ENCODE results near the gene TRHDE.

Gene TRHDE

GRCh38 chr12:72560003-72560769 is 288.0 kb downstream of the TRHDE start:
- Histone ChIP-seq H3K4me3 (ENCODE audit: low read depth, low read length, poor library complexity, severe bottlenecking) (no peak overlapping the region), H3K4me1 (ENCODE audit: insufficient read depth, low read length, severe bottlenecking) (no peaks in the 10 kb centered on the region), H4K20me1 (ENCODE audit: insufficient read depth, low read length) (no peaks in the 10 kb centered on the region), H3K27ac (ENCODE audit: low read depth, low read length, poor library complexity, severe bottlenecking) (no peak overlapping the region), H3K9me3 (ENCODE audit: low read length) (no peaks in the 10 kb centered on the region), H3K27me3 (ENCODE audit: insufficient read depth, low read length) (no peaks in the 10 kb centered on the region), H3K9ac (ENCODE audit: low read length) (no peak overlapping the region), H3K79me2 (ENCODE audit: insufficient read depth, low read length) (no peaks in the 10 kb centered on the region), H3K9me2 (ENCODE audit: low read depth, low read length) (no peaks in the 10 kb centered on the region), H3K4me2 (ENCODE audit: low read length) (no peak overlapping the region), H3F3A (ENCODE audit: insufficient read depth, low read length) (no peaks in the 10 kb centered on the region), H3K36me3 (ENCODE audit: insufficient read depth, low read length) (no peaks in the 10 kb centered on the region), H2AFZ (ENCODE audit: low read length) (no peak overlapping the region)
- TF ChIP-seq EZH2 (IDR thresholded peaks at IDR 0.05; ENCODE audit: borderline replicate concordance, low read length) (no peak), CTCF (IDR thresholded peaks at IDR 0.05; ENCODE audit: low read length) (no peak)

- no peaks in the 10 kb centered on the region for H3K9me3 ChIP-seq (ENCODE audit: low read length)
- no peak overlapping the region for H3K4me2 ChIP-seq (ENCODE audit: low read length)
- no peak overlapping the region for H3K9ac ChIP-seq (ENCODE audit: low read length)
- H3K36me3 ChIP-seq (ENCODE audit: insufficient read depth, low read length) = no peaks in the 10 kb centered on the region
- TF ChIP-seq CTCF (IDR thresholded peaks at IDR 0.05; ENCODE audit: low read length) = peak; percentile 76
- no peak for TF ChIP-seq EZH2 (IDR thresholded peaks at IDR 0.05; ENCODE audit: borderline replicate concordance, low read length)
- H3K27ac ChIP-seq (ENCODE audit: low read depth, low read length, poor library complexity, severe bottlenecking) = no peak overlapping the region
- H3K27me3 ChIP-seq (ENCODE audit: insufficient read depth, low read length) = no peaks in the 10 kb centered on the region
- no peaks in the 10 kb centered on the region for H3K9me2 ChIP-seq (ENCODE audit: low read depth, low read length)
- H3K79me2 ChIP-seq (ENCODE audit: insufficient read depth, low read length) = no peaks in the 10 kb centered on the region
- no peaks in the 10 kb centered on the region for H3K4me1 ChIP-seq (ENCODE audit: insufficient read depth, low read length, severe bottlenecking)
- H3K4me3 ChIP-seq (ENCODE audit: low read depth, low read length, poor library complexity, severe bottlenecking) = no peak overlapping the region
- H3F3A ChIP-seq (ENCODE audit: insufficient read depth, low read length) = no peaks in the 10 kb centered on the region
- no peak overlapping the region for H2AFZ ChIP-seq (ENCODE audit: low read length)
- H4K20me1 ChIP-seq (ENCODE audit: insufficient read depth, low read length) = no peaks in the 10 kb centered on the region
Measured at GRCh38 chr12:72570601-72571000, 298.4 kb downstream of the TRHDE start.

GRCh38 chr12:72574138-72574537 is 302.0 kb downstream of the TRHDE start:
- Histone ChIP-seq H3K79me2 (ENCODE audit: insufficient read depth, low read length) (no peaks in the 10 kb centered on the region), H3K4me3 (ENCODE audit: low read depth, low read length, poor library complexity, severe bottlenecking) (no peak overlapping the region), H4K20me1 (ENCODE audit: insufficient read depth, low read length) (no peaks in the 10 kb centered on the region), H3F3A (ENCODE audit: insufficient read depth, low read length) (no peaks in the 10 kb centered on the region), H3K4me2 (ENCODE audit: low read length) (no peak overlapping the region), H3K36me3 (ENCODE audit: insufficient read depth, low read length) (no peaks in the 10 kb centered on the region), H3K9me3 (ENCODE audit: low read length) (no peaks in the 10 kb centered on the region), H3K27ac (ENCODE audit: low read depth, low read length, poor library complexity, severe bottlenecking) (no peak overlapping the region), H2AFZ (ENCODE audit: low read length) (no peak overlapping the region), H3K9ac (ENCODE audit: low read length) (no peak overlapping the region), H3K9me2 (ENCODE audit: low read depth, low read length) (no peaks in the 10 kb centered on the region), H3K27me3 (ENCODE audit: insufficient read depth, low read length) (no peaks in the 10 kb centered on the region), H3K4me1 (ENCODE audit: insufficient read depth, low read length, severe bottlenecking) (no peaks in the 10 kb centered on the region)
- no peak for TF ChIP-seq CTCF (IDR thresholded peaks at IDR 0.05; ENCODE audit: low read length)

All from OCI-LY1 (cell line).